OCI-M1 (cell line): ENCODE measurements around the gene MARCHF9.
A peak's percentile ranks its signal among the peaks of the same experiment; 100 is the strongest.
"Not testable (repeated sequence)": the region's sequence is repeated elsewhere in the genome, so short reads cannot be mapped to it uniquely, and the experiment has no call there.

Source experiments
- DNase-seq: peaks from one replicate; lab custom pipeline; 2025; lab: John Stamatoyannopoulos, UW

The MARCHF9 gene

DNA sequence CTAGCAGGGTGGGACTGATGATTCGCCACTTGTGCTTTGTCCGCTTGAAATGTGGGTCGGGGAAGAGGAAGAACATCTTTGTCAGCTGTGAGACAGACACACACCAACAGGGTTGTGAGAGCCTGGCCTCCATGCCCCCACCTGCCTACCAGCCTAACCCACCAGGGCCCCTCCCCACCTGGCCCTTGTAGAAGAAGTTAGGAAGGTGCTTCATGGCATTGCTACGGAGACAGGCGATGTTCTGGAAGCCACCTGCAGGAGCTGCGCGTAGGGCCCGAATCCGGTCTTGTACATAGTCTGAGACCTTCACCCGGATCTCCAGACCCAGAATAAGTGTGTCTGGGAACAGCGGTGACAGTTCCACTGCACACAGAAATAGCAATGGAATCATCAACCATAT, 14.7 kb downstream of the MARCHF9 start:
- DNase-seq, result no peak

GRCh38 chr12:57770734-57771133, 15.8 kb downstream of the MARCHF9 start:
- DNase-seq, result no peak

- DNase-seq, result peak; percentile 97
Measured at GRCh38 chr12:57771236-57771872, 16.5 kb downstream of the MARCHF9 start.

DNA sequence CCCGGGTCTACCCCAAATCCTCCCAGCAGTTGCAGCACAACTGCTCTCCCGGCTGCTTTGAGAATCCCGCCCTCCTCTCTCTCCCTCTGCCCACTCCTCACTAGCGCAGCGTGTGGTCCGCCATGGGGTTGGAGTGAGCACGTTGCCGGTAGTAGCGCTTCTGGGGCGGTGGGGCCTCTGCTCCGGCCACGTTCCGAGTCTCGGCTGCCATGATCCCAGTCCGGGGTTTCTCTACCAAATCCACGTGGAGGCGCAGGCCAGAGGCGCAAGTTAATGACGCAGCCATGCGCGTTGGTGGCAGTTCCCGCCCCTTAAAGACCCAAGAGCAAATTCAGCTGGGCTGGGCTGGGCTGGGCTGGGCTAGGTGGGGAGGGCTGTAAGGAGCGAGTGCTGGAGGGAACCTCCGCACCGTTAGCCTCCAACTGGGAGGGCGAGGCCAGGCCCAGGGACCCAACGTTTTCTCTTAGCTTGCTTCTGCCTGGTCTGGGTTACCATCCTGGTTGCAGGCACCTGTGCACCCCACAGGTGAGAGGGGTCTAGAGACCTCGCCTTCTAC, 17.0 kb downstream of the MARCHF9 start, which contains the start of gene METTL1:
METTL1 (minus strand) TSS at position 233 of the 556 bp plus-strand sequence; CDS start at position 211, 22 bp downstream.
- peak; percentile 98 for DNase-seq

- peak; percentile 87 for DNase-seq
Measured at GRCh38 chr12:57772429-57773322, 17.8 kb downstream of the MARCHF9 start, which contains the start of gene EEF1AKMT3. TSS of gene EEF1AKMT3 (plus strand) at chr12:57772614. CDS start at chr12:57772725, 111 bp downstream.

GRCh38 chr12:57774634-57775033, 19.7 kb downstream of the MARCHF9 start:
- not testable (repeated sequence) for DNase-seq

DNA sequence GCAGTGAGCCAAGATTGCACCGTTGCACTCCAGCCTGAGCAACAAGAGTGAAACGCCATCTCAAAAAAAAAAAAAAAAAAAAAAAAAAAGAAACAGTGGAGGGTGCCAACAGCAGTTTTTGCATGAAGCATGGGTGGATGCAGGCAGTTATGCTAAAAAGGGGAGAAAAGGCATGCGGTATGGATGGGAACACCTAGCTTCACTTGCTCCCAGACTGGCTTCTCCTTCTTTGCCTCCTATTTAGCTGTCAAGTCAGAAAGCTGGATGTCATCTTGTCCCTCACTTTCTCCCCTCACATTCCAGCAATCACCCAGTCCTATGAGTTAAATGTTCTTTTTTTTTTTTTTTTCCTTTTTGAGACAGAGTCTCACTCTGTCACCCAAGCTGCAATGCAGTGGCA, 20.1 kb downstream of the MARCHF9 start:
- DNase-seq, result no peak

DNA sequence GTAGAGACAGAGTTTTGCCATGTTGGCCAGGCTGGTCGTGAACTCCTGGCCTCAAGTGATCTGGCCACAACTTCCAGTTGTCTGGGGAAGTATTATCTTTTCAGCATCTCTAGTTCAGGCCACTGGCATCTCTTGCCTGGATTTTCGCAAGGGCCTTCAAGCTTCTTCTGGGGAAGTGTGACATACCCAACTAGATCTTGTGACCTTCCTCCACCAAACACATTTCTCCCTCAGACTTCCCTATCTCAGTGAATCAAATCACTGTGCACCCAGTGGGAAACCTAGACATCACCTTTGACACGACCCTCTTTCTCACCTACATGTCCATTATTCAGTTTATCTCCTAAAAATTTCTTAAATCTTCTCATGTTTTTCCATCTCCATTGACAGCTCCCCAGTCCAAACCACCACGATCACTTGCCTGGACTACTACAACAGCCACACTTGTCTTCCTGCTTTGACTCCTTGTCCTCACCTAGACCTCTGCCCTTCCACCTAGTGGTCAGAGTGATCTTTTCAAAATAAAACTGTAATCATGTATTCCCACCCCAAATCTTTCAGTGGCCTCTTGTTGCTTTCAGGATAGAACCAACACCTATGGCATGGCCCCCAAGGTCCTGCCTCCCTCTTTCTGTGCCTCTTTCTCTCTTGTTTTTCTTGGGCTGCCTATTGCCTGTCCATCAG, 20.8 kb downstream of the MARCHF9 start:
- DNase-seq, result peak; percentile 12

DNA sequence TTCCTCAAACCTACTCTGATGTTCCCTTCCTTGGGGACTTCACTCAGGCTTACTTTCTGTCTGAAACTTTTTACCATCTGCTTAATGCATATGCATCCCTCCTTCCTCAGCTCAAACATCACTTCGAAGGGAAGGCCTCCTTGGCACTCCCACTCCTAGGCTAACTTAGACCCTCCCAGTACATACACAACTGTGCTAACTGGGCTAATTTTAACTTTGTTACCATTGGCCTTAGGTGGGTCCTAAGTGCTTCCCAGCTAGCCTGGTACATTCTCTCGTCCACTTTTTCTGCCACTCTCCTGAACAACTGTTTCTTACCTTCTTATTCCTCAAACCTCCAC, 21.3 kb downstream of the MARCHF9 start:
- DNase-seq, result no peak

DNA sequence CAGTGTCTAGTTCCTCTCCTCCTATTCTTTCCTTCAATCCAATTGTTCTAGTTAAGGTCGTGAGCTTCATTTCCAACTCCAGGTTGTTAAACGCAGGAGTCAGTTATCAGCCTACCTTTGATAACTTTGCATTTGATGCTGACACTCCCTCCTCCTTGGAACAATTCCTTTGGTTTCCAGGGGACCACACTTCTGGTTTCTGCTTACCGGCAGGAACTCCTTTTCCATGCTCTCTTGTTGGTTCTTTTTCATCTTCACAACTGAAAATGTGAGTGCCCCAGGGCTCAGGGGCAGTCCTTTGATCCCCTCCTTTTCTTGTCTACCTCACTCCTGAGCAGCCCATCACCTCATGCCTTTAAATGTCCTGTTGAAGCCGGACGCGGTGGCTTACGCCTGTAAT, 22.5 kb downstream of the MARCHF9 start:
- DNase-seq, result no peak

- no peak for DNase-seq
Measured at GRCh38 chr12:57777911-57778310, 23.0 kb downstream of the MARCHF9 start.

DNA sequence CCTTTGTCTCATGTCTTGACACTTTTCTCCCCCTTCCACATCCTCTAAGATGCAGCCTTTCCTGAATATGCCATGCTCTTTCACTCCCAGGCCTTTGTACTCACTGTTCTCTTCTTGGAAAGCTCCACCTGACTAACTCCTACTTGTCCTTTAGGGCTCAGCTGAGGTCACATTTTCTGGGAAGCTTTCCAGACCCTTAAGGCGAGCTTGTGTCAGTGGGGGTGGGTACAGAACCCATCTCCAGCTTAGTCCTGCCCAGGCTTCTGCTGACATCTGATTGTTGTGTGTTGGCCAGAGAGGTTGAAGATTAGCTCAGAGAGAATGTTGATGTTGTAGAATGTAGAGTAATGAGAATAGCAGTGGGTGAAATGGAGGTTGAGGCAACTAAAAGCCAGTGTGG, 24.8 kb downstream of the MARCHF9 start:
- no peak for DNase-seq

GRCh38 chr12:57780284-57780897, 25.5 kb downstream of the MARCHF9 start:
- no peak for DNase-seq

GRCh38 chr12:57781244-57781643, 26.3 kb downstream of the MARCHF9 start:
- no peak for DNase-seq

DNA sequence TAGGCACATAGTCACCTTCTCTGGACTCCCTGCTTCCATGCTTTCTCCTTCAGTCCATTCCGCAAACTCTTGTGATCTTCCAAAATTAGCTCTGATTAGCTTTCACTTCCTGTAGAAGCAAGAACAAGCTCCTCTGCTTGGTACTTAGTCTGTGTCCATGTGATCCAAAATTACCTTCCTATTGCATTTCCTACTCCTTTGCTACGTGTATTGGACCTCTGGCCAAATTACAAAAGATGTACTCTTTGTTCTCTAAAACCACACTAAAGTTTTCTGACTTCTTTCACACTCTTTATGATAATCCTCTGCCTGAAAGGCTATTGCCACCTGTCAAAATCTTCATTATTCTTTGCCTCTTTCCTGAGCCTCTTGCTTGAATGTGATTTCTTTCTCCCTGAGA, 26.9 kb downstream of the MARCHF9 start:
- peak; percentile 29 for DNase-seq

GRCh38 chr12:57782243-57782607, 27.3 kb downstream of the MARCHF9 start:
- no peak for DNase-seq

DNA sequence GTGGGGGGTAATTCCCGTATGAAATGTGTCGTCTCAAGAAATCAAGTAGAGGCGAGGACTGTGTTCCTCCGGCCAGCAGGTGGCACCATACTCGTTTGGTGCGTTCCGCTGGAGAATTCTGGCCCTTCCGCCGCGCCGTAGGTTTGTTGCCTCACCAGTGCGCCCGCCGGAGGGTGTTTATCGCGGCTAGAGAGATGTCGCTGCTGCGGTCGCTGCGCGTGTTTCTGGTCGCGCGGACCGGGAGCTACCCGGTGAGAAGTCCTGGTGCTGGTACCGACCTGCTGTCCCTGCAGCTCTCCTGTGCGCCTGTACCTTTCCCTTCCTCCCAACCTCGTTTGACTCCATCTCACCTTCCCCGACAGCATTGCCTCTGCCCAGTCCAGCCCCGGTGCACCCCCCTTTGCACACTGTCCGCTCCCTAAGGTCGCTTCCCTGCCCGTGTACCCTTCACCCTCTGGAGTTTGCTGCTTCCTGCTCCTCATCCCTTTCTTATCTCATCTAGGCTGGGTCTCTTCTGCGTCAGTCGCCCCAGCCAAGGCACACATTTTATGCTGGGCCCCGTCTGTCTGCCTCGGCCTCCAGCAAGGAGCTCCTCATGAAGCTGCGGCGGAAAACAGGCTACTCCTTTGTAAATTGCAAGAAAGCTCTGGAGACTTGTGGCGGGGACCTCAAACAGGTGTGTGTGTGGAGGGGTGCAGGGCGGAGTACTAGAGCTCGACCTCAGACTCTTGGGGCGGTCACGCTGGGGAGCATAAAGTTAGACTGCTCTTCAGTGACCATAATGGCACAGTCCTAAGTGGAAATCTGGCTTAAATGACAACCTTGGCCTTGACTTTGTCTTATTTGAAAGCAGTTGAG, 27.9 kb downstream of the MARCHF9 start, which contains the start of gene TSFM:
TSFM (plus strand) TSS at position 180 of the 858 bp plus-strand sequence; CDS start at position 195, 15 bp downstream.
- DNase-seq, result peak; percentile 97

GRCh38 chr12:57783466-57783801, 28.5 kb downstream of the MARCHF9 start:
- DNase-seq, result no peak

DNA sequence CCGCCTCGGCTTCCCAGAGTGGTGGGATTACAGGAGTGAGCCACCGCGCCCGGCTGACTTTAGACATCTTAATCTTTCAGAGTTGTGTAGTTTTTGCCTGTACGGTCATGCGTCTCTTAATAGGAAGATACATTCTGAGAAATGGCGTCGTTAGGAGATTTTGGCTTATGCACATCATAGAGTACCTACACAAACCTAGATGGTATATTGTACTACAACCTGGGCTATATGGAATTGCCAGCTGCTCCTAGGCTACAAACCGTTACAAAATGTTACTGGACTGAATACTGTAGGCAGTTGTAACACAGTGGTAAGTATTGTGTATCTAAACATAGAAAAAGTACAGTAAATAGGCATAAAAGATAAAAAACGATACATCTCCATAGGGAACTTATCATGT, 29.0 kb downstream of the MARCHF9 start:
- DNase-seq, result no peak

DNA sequence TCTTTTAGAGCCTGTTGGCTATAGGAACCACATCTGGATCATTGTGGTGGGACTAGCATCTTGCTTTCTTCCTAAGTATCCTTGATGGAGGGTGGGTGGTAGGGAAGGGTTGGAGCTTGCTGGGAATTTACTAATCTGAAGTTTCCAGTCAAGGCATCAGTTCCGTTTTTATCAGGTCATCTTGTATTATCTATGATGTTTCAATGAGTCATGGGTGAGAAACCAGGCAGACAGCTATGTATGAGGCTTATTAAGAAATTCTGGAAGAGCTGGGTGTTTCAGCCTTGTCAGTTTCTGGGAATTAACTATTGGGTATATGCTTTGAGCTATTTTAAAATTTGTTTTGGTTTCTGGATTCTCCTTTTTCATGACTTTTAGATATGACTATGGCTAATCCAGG, 39.0 kb downstream of the MARCHF9 start:
- peak; percentile 4 for DNase-seq

DNA sequence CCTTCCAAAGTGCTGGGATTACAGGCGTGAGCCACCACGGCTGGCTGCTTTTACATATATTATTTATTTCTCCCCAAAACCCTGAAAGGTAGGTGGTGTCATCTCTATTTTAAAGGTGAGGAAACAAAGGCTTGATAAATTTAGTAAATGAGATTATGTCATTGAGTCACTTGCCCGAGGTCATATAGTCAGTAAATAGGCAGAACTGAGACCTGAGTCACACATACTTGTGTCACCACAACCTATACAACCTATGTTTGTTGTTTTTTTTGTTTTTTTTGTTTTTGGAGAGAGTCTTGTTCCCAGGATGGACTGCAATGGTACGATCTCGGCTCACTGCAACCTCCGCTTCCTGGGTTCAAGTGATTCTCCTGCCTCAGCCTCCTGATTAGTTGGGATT, 40.5 kb downstream of the MARCHF9 start:
- DNase-seq, result no peak
